ENCODE measurements around the gene PJVK.

DNA sequence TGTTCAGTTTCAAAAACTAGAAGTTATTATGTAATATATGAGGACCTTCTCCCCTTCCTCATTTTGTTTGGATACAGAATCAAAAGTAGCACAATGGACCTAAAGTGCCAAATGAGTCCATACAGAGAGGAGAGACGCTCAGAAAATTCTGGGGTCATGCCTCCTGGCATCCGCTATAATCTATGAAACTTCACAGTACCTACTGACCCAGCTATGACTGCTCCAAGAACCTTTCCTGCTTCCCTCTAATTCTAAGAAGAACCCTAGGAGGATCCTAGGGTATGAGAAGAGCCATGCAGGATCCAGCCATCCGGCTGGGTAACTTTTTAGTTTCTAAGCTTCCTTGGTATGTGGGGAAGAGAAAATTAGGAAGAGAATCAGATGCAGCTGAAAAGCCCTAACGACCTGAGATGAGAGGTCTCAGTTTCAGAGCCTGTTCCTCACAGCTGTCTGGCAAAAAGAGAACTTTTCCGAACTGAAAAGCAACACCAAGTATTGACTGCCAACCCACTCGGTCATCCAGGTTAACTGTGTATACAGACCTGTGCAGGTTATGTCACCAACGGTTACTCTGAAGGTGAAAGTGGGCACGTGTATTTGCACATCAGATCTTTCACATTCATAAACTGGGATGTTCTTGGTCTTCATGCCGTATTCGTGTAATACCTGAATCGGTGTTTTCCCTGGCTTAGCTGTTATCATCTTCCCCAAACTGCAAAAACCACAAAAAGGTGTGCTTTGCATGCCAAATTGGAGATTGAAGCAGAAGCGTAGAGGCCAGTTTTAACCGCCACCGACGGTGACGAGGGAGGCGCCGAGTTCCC is 1.3 kb upstream of the PJVK start:
- TF ChIP-seq, protein P1, sequence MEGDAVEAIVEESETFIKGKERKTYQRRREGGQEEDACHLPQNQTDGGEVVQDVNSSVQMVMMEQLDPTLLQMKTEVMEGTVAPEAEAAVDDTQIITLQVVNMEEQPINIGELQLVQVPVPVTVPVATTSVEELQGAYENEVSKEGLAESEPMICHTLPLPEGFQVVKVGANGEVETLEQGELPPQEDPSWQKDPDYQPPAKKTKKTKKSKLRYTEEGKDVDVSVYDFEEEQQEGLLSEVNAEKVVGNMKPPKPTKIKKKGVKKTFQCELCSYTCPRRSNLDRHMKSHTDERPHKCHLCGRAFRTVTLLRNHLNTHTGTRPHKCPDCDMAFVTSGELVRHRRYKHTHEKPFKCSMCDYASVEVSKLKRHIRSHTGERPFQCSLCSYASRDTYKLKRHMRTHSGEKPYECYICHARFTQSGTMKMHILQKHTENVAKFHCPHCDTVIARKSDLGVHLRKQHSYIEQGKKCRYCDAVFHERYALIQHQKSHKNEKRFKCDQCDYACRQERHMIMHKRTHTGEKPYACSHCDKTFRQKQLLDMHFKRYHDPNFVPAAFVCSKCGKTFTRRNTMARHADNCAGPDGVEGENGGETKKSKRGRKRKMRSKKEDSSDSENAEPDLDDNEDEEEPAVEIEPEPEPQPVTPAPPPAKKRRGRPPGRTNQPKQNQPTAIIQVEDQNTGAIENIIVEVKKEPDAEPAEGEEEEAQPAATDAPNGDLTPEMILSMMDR (IDR thresholded peaks at IDR 0.05), result no peak
- TF ChIP-seq POLR2A (IDR thresholded peaks at IDR 0.05), result no peak

All from Peyer's patch (tissue), 4 donors.